Activated CD4-positive, alpha-beta memory T cell treated with anti-CD3 and anti-CD28 coated beads, Interleukin-2, amount 10 ng/mL, durations not matched to agents 7 days and 5 days (primary cell): ENCODE data around the gene EGLN1. TPM values are rescaled to one million over a fixed set of nuclear protein-coding genes. Genes with fewer than 3 reads are reported as not detected.
"Not testable (repeated sequence)": the region's sequence is repeated elsewhere in the genome, so short reads cannot be mapped to it uniquely, and the experiment has no call there.

Experiments
- CTCF ChIA-PET: fragments of 350-600 bp; sonication (Branson Sonifier 250); formaldehyde crosslinking; loops from one replicate; lab custom pipeline; 2021; ENCODE audit warnings: antibody characterized with exemption, inconsistent platforms; lab: Charles Lee
- POLR2A ChIA-PET: fragments of 350-600 bp; sonication (Branson Sonifier 250); formaldehyde crosslinking; loops from one replicate; lab custom pipeline; 2021; ENCODE audit warnings: antibody characterized with exemption; lab: Charles Lee
- DNase-seq: peaks from one replicate; pipeline ENCODE4 v3.0.0-alpha.2; 2020
- H3K27ac Mint-ChIP-seq: one replicate; pipeline ENCODE4 v1.8.0; 2021; ENCODE audit warnings: mild to moderate bottlenecking, mixed read lengths
- H3K27me3 Mint-ChIP-seq: one replicate; pipeline ENCODE4 v1.8.0; 2021; ENCODE audit warnings: mixed read lengths
- H3K36me3 Mint-ChIP-seq: one replicate; pipeline ENCODE4 v1.8.0; 2021; ENCODE audit warnings: low read depth, mixed read lengths
- H3K4me1 Mint-ChIP-seq: one replicate; pipeline ENCODE4 v1.8.0; 2021; ENCODE audit warnings: mixed read lengths
- H3K4me3 Mint-ChIP-seq: one replicate; pipeline ENCODE4 v1.8.0; 2021; ENCODE audit warnings: mild to moderate bottlenecking, mixed read lengths
- H3K9me3 Mint-ChIP-seq: one replicate; pipeline ENCODE4 v1.8.0; 2021; ENCODE audit warnings: mixed read lengths
- total RNA-seq, 2 experiments: library from RNA; stranded (reverse); gene quantifications; one replicate each; pipeline ENCODE4 v1.2.3, GENCODE V29; 2021

Gene EGLN1
- total RNA-seq = 10 to 100 TPM; 38.8 to 38.9 TPM

GRCh38 chr1:231421971-231422797 is at the start of gene EGLN1:
Gene EGLN1 (minus strand): TSS chr1:231422287. CDS start chr1:231421888, 399 bp downstream.
- Mint-ChIP-seq H3K9me3 (no peaks in the 10 kb centered on the region), H3K4me3 (peak within 1 kb of the TSS; percentile 92), H3K36me3 (peaks cover 36% of the 10 kb centered on the region), H3K27me3 (peaks cover 19% of the 10 kb centered on the region), H3K27ac (peak within 1 kb of the TSS; percentile 90), H3K4me1 (peaks cover 35% of the 10 kb centered on the region)
- POLR2A ChIA-PET = interaction anchor here (0.7 to 5.0 kb wide), 10 partner anchors 9 to 204 kb away, joined by 3 to 64 read pairs (median 10); partner anchors contain the start of genes EXOC8, SPRTN and TSNAX
- peak; percentile 87 for DNase-seq
- CTCF ChIA-PET = interaction anchor here (1.2 to 3.4 kb wide), 4 partner anchors 38 to 107 kb away, joined by 3 to 19 read pairs (median 6); partner anchors contain the start of genes EXOC8 and SPRTN

GRCh38 chr1:231471500-231471899 is 49.4 kb upstream of the EGLN1 start:
- H3K36me3 Mint-ChIP-seq, H3K4me3 Mint-ChIP-seq, CTCF ChIA-PET, H3K4me1 Mint-ChIP-seq, H3K9me3 Mint-ChIP-seq, DNase-seq, H3K27ac Mint-ChIP-seq: not testable (repeated sequence)
- POLR2A ChIA-PET = interaction anchor here (1.0 kb wide), 1 partner anchor 51 kb away, joined by 3 read pairs; no protein-coding TSS in a partner anchor
- H3K27me3 Mint-ChIP-seq = peaks cover 37% of the 10 kb centered on the region

DNA sequence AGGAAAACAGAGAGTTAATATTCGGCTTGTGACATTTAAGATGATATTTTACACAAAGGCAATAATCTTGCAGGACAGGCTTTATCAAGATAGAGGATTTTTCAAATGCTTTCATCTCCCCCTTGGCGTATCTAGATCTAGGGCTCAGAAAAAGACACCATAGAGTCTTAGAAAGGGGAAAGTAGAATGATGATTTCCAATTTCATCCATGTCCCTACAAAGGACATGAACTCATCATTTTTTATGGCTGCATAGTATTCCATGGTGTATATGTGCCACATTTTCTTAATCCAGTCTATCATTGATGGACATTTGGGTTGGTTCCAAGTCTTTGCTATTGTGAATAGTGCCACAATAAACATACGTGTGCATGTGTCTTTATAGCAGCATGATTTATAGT is 48.9 kb upstream of the EGLN1 start:
- peaks cover 42% of the 10 kb centered on the region for H3K27me3 Mint-ChIP-seq
- H3K36me3 Mint-ChIP-seq, H3K4me1 Mint-ChIP-seq, H3K4me3 Mint-ChIP-seq, CTCF ChIA-PET, DNase-seq, H3K27ac Mint-ChIP-seq, H3K9me3 Mint-ChIP-seq, POLR2A ChIA-PET: not testable (repeated sequence)

GRCh38 chr1:231467986-231468385 is 45.9 kb upstream of the EGLN1 start:
- POLR2A ChIA-PET = no interaction called here
- no peak overlapping the region for H3K27ac Mint-ChIP-seq
- peaks cover 49% of the 10 kb centered on the region for H3K27me3 Mint-ChIP-seq
- peaks cover 3% of the 10 kb centered on the region for H3K9me3 Mint-ChIP-seq
- no peak overlapping the region for H3K4me3 Mint-ChIP-seq
- peaks cover 18% of the 10 kb centered on the region for H3K4me1 Mint-ChIP-seq
- H3K36me3 Mint-ChIP-seq = no peaks in the 10 kb centered on the region
- CTCF ChIA-PET = no interaction called here
- DNase-seq = no peak

DNA sequence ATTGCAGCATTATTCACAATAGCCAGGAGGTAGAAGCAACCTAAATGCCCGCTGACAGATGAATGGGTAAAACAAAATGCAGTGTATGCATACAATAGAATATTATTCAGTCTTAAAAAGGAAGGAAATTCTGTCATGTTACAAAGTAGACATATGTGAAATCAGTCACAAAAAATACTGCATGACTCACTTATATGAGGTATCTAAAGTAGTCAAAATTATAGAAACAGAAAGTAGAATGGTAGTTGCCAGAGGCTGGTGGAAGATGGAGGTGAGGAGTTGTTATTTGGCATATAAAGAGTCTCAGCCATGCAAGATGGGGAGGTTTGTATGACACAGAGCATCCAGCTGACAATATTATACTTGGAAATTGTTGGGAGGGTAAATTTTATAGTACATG is 43.0 kb upstream of the EGLN1 start:
- H3K4me1 Mint-ChIP-seq = peaks cover 30% of the 10 kb centered on the region

DNA sequence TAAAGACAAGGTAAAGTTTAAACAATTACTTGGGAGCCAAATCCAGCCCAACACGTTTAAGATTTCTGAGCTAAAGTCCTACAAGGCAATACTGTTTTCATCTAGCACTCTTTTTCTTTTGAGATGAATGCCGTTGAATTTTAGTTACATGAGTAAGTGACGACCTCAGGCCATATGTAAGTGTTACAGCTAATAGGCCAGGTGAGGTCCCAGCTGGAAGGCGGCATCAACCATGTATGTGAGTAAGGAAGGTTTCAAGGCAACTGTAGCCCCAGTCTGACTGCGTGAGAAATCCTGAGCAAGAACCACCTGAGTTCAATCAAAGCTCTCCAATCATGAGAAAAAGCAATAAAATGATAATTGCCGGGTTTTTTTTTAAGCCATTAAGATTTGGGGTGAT is 41.5 kb upstream of the EGLN1 start:
- CTCF ChIA-PET = no interaction called here
- DNase-seq = no peak
- POLR2A ChIA-PET = no interaction called here
- H3K4me1 Mint-ChIP-seq = peaks cover 36% of the 10 kb centered on the region
- no peak overlapping the region for H3K4me3 Mint-ChIP-seq
- no peak overlapping the region for H3K27ac Mint-ChIP-seq
- H3K9me3 Mint-ChIP-seq = peaks cover 4% of the 10 kb centered on the region
- H3K36me3 Mint-ChIP-seq = peaks cover 4% of the 10 kb centered on the region
- peaks cover 71% of the 10 kb centered on the region for H3K27me3 Mint-ChIP-seq

More for the DNA sequence above, 43.0 kb upstream of the EGLN1 start:
- Mint-ChIP-seq H3K9me3 (no peaks in the 10 kb centered on the region), H3K27me3 (peaks cover 64% of the 10 kb centered on the region), H3K27ac (no peak overlapping the region), H3K36me3 (peaks cover 4% of the 10 kb centered on the region), H3K4me3 (no peak overlapping the region)
- ChIA-PET POLR2A (no interaction called here), CTCF (no interaction called here)
- DNase-seq = no peak

DNA sequence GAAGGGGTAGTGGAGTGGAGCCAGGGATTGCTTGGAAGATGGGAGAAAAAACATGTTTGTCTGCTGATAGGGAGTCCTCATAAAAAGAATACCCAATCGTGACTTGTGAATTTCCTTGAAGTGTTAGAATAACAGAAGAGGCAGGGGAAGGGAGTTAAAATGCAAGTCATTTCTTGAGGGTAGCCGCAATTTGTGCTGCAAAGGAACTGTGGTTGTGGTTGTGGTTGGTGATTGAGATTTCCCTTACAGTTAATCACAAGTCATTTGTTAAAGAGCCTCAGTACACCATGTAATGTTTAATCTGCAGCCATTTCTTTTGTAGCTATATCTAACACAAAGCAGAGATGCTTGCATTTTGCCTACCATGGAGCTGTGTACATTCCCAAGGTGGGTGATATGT is 38.5 kb upstream of the EGLN1 start:
- POLR2A ChIA-PET = interaction anchor here (1.2 to 2.5 kb wide), 3 partner anchors 39 to 123 kb away, joined by 4 to 9 read pairs (median 6); partner anchors contain the start of genes EGLN1, EXOC8 and SPRTN
- CTCF ChIA-PET = interaction anchor here (0.9 to 2.0 kb wide), 3 partner anchors 12 to 122 kb away, joined by 3 to 8 read pairs (median 5); partner anchors contain the start of genes EXOC8 and SPRTN

DNA sequence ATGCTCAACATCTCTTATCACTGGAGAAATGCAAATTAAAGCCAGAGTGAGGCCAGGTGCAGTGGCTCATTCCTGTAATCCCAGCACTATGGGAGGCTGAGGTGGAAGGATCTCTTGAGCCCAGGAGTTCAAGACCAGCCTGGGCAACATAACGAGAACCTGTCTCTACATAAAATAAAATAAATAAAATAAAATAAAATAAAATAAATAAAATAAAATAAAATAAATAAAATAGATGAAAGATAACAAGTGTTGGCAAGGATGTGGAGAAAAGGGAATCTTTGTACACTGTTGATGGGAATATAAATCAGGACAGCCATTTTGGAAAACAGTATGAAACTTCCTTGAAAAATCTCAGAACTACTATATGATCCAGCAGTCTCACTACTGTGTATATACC is 37.4 kb upstream of the EGLN1 start:
- Mint-ChIP-seq H3K27me3 (peaks cover 70% of the 10 kb centered on the region), H3K9me3 (peaks cover 15% of the 10 kb centered on the region), H3K4me1 (peaks cover 25% of the 10 kb centered on the region), H3K36me3 (peaks cover 11% of the 10 kb centered on the region)
- H3K27ac Mint-ChIP-seq, H3K4me3 Mint-ChIP-seq, DNase-seq: not testable (repeated sequence)
- ChIA-PET CTCF (interaction anchor here (1.2 kb wide), 1 partner anchor 13 kb away, joined by 5 read pairs; no protein-coding TSS in a partner anchor), POLR2A (interaction anchor here (2.5 kb wide), 1 partner anchor 38 kb away, joined by 9 read pairs; the partner anchor contains the start of gene EGLN1)

More for the DNA sequence above, 38.5 kb upstream of the EGLN1 start:
- Mint-ChIP-seq H3K36me3 (peaks cover 11% of the 10 kb centered on the region), H3K4me1 (peaks cover 34% of the 10 kb centered on the region), H3K27ac (peak overlapping the region; percentile 34), H3K27me3 (peaks cover 70% of the 10 kb centered on the region), H3K9me3 (peaks cover 15% of the 10 kb centered on the region), H3K4me3 (peak overlapping the region; percentile 3)
- DNase-seq = peak; percentile 83

GRCh38 chr1:231457956-231458355 is 35.9 kb upstream of the EGLN1 start:
- DNase-seq, H3K27ac Mint-ChIP-seq, CTCF ChIA-PET, H3K4me3 Mint-ChIP-seq: not testable (repeated sequence)
- Mint-ChIP-seq H3K27me3 (peaks cover 62% of the 10 kb centered on the region), H3K9me3 (peaks cover 17% of the 10 kb centered on the region), H3K36me3 (peaks cover 11% of the 10 kb centered on the region), H3K4me1 (peaks cover 20% of the 10 kb centered on the region)
- POLR2A ChIA-PET = interaction anchor here (0.9 kb wide), 1 partner anchor 77 kb away, joined by 3 read pairs; no protein-coding TSS in a partner anchor

DNA sequence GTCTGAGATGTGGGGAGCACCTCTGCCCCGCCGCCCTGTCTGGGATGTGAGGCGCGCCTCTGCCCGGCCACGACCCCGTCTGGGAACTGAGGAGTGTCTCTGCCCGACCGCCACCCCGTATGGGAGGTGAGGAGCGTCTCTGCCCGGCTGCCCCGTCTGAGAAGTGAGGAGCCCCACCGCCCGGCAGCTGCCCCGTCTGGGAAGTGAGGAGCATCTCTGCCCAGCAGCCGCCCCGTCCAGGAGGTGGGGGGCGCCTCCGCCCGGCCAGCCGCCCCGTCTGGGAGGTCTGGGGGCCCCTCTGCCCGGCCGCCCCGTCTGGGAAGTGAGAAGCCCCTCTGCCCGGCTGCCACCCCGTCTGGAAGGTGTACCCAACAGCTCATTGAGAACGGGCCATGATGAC is 32.0 kb upstream of the EGLN1 start:
- peaks cover 63% of the 10 kb centered on the region for H3K27me3 Mint-ChIP-seq
- H3K4me1 Mint-ChIP-seq, CTCF ChIA-PET, H3K36me3 Mint-ChIP-seq, H3K27ac Mint-ChIP-seq, DNase-seq, POLR2A ChIA-PET, H3K4me3 Mint-ChIP-seq: not testable (repeated sequence)
- H3K9me3 Mint-ChIP-seq = peaks cover 17% of the 10 kb centered on the region

DNA sequence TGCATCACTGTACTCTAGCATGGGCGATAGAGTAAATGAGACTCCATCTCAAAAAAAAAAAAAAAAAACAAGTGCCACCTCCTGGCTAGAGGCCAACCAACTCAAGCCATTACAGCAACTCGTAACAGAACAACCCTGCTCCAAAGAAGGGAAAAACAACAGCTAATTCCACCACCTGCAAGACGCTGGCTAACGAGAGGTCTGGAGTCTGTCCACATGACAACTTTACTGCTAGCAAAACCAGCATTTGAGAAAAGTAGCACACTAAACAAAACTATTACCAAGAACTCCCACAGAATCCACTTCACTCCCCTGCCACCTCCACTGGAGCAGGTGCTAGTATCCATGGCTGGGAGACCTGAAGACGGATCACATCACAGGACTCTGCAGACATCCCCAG is 24.1 kb upstream of the EGLN1 start:
- Mint-ChIP-seq H3K27me3 (peaks cover 59% of the 10 kb centered on the region), H3K4me1 (no peaks in the 10 kb centered on the region), H3K27ac (no peak overlapping the region), H3K36me3 (no peaks in the 10 kb centered on the region), H3K9me3 (no peaks in the 10 kb centered on the region), H3K4me3 (no peak overlapping the region)
- CTCF ChIA-PET = interaction anchor here (0.6 kb wide), 1 partner anchor 106 kb away, joined by 3 read pairs; no protein-coding TSS in a partner anchor
- POLR2A ChIA-PET = no interaction called here
- DNase-seq = no peak

DNA sequence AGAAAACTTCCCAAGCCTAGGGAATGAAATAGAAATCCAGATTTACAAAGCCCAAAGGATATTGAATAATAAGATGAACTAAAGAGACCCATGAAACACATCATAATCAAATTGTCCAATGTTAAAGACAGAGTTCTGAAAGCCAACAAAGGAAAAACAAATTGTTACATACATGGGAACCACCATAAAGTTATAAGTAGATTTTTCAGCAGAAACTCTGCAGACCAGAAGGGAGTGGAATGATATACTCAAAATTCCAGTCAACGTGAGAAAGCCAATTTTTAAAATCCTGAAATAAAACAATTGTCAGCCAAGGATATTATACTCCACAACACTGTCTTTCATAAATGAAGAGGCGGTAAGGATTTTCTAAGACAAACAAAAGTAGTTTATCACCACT is 22.0 kb upstream of the EGLN1 start:
- H3K36me3 Mint-ChIP-seq = no peaks in the 10 kb centered on the region
- CTCF ChIA-PET = no interaction called here
- H3K27me3 Mint-ChIP-seq = peaks cover 52% of the 10 kb centered on the region
- H3K4me1 Mint-ChIP-seq = no peaks in the 10 kb centered on the region
- no peak overlapping the region for H3K4me3 Mint-ChIP-seq
- no peaks in the 10 kb centered on the region for H3K9me3 Mint-ChIP-seq
- DNase-seq = no peak
- POLR2A ChIA-PET = no interaction called here
- H3K27ac Mint-ChIP-seq = no peak overlapping the region

GRCh38 chr1:231443363-231443762 is 21.3 kb upstream of the EGLN1 start:
- no peak overlapping the region for H3K4me3 Mint-ChIP-seq
- H3K27ac Mint-ChIP-seq = no peak overlapping the region
- ChIA-PET CTCF (no interaction called here), POLR2A (no interaction called here)
- no peak for DNase-seq
- no peaks in the 10 kb centered on the region for H3K36me3 Mint-ChIP-seq
- H3K4me1 Mint-ChIP-seq = no peaks in the 10 kb centered on the region
- H3K27me3 Mint-ChIP-seq = peaks cover 50% of the 10 kb centered on the region
- no peaks in the 10 kb centered on the region for H3K9me3 Mint-ChIP-seq
